Fibroblast of pulmonary artery (primary cell): Measurements from ENCODE around the gene SH3GL3.

Experiments
- DNase-seq: peaks from one replicate; pipeline ENCODE4 v3.0.0-alpha.2; 2010; ENCODE audit warnings: low read depth
- H3K4me3 ChIP-seq: replicated peaks from 2 replicates; pipeline ENCODE4 v1.5.1; 2011; ENCODE audit warnings: low read depth, mild to moderate bottlenecking, control low read depth, low read length, moderate library complexity
- CTCF ChIP-seq: IDR thresholded peaks from 2 replicates; pipeline ENCODE4 v1.5.1; 2011; ENCODE audit warnings: mild to moderate bottlenecking, control low read depth, low read length, inconsistent platforms; ENCODE audit errors: missing control alignments

Gene SH3GL3

GRCh38 chr15:83556754-83557153, 109.6 kb downstream of the SH3GL3 start:
- DNase-seq: no peak
- no peak overlapping the region for H3K4me3 ChIP-seq
- TF ChIP-seq CTCF: no peak

- no peak for TF ChIP-seq CTCF
- no peak overlapping the region for H3K4me3 ChIP-seq
- DNase-seq: no peak
Observed at GRCh38 chr15:83558146-83558545, 111.0 kb downstream of the SH3GL3 start.

GRCh38 chr15:83559310-83559966, 112.3 kb downstream of the SH3GL3 start:
- H3K4me3 ChIP-seq: no peak overlapping the region
- peak; percentile 89 for TF ChIP-seq CTCF
- peak; percentile 80 for DNase-seq

- no peak for TF ChIP-seq CTCF
- no peak for DNase-seq
- H3K4me3 ChIP-seq: no peak overlapping the region
Observed at GRCh38 chr15:83561661-83562060, 114.5 kb downstream of the SH3GL3 start.

GRCh38 chr15:83565138-83565537, 118.0 kb downstream of the SH3GL3 start:
- H3K4me3 ChIP-seq: no peak overlapping the region
- no peak for TF ChIP-seq CTCF
- DNase-seq: no peak

GRCh38 chr15:83565553-83566159, 118.5 kb downstream of the SH3GL3 start:
- DNase-seq: peak; percentile 46
- peak; percentile 67 for TF ChIP-seq CTCF
- H3K4me3 ChIP-seq: no peak overlapping the region

- H3K4me3 ChIP-seq: no peak overlapping the region
- no peak for DNase-seq
- no peak for TF ChIP-seq CTCF
Observed at GRCh38 chr15:83567318-83567717, 120.2 kb downstream of the SH3GL3 start.
